HG03571 (cell line): Measurements from ENCODE around the gene ANKS3.

Source experiments
- ATAC-seq: cut with Tn5 transposase; IDR thresholded peaks from one replicate; pipeline ENCODE4 v1.9.1; 2021; ENCODE audit not compliant: unreplicated experiment

Gene ANKS3

DNA sequence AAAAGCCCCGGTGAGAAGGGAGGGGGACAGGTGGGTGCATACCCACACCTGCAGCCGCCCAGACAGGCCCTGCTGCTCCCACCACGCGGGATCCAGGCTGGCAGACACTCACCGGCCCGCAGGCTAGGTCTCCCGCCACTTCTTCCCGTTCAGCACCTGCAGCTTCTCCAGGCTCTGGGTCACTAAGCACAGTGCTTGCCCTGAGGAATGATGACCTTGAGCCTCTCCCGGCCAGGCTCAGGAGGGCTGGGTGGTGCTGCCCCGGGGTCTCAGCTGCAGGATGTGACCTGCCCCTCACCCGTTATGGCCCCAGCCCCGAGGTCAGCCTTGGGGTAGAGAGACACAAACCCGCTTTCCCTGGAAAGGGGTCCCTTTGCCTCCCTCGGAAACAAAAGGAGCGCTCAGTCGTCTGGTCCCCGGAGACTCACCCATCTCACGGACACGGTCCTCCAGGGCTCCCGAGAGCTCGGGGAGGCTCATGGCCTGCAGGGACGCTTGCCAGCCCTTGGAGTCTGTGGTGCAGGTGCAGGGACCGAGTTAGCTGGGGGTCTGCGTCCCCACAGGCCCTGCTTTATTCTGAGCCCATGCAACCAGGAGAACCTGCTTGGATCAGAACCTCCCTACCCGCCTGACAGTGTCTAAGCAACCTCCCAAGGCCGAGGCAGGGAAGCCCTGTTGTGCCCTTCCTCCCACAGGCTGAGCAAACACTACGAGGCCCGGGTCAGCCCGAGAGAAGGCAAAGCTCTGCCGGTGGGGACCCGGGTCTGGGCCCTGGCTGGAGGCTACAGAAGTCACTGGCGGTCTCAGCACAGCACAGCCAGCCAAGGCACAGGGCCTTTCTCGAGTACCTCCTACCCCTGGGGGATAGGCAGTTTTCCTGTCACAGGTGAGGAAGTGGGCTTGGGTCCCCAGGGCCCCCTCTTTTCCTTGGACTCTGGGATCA lies 36.9 kb downstream of the ANKS3 start:
- no peak for ATAC-seq

DNA sequence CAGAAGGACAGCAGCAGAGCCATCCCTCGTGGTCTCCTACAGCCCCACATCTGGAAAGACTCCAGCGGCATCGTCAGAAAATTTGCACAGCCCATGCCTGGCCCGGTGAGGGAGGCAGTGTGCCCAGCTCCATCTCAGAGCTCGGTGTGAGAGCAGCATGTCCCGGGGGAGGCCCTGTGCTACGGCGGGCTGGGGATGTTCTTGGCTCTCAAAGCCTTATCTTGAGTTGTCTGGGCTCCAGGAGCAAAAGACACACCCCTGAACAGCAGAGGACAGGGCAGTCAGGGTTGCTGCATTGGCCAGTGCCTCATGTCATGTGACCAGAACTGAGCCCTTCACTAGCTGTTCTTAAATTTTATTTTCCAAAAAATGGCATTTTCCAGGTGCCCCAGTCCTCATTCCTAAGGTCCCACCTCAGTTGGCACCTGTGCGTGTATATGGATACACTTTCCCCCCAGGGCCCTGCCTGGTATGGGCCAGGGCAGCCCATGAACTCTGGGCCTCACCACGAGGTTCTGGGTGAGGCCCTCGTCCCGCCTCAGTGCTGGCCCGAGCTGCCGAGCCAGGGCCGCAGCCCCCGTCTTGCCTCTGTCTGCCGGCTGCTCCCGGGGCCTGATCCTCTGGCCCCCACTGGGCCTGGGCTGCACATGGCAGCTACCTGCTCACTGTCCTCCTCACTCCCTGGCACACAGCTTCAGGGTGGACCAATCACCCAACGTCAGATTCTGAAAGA lies 37.7 kb downstream of the ANKS3 start:
- ATAC-seq = no peak

GRCh38 chr16:4695473-4696171 lies 38.4 kb downstream of the ANKS3 start:
- ATAC-seq = no peak

DNA sequence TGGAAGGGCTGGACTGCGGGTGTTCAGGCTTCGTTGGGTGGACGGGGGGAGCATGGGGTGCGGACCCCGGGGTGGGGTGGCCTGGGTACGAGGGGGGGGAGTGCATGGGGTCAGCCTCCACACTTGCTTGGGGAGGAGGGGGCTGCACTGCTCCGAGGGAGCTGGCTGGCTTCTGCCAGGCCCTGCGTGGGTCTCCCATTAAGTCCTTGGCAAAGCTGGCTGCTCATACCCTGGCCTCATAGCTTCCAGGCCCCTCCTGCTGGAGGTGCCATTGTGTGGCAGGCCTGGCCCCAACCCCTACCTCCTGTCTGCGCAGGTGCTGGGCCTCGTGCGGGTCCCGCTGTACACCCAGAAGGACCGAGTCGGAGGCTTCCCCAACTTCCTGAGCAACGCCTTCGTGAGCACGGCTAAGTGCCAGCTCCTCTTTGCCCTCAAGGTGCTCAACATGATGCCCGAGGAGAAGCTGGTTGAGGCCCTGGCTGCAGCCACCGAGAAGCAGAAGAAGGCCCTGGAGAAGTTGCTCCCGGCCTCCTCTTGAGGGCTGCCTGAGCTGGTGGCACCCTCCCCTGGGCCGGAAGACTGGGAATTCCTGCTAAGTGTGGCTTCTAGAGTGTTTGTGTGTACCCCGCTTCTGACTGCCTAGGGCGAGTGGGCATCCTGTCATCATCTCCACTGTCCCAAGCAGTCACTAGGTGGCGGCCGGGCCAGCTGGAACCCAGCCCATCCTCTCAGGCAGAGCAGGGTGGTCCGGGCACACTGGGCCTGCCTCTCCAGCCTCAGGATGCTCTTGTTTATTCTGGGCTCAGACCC lies 39.2 kb downstream of the ANKS3 start:
- ATAC-seq = no peak

GRCh38 chr16:4693956-4694641 lies 40.0 kb downstream of the ANKS3 start:
- ATAC-seq = no peak

- peak; percentile 91 for ATAC-seq
These were observed 40.6 kb downstream of the ANKS3 start, which contains the start of gene NUDT16L1 for GRCh38 chr16:4693296-4693955. TSS of gene NUDT16L1 (plus strand) at chr16:4693562. CDS start at chr16:4693727, 165 bp downstream.

DNA sequence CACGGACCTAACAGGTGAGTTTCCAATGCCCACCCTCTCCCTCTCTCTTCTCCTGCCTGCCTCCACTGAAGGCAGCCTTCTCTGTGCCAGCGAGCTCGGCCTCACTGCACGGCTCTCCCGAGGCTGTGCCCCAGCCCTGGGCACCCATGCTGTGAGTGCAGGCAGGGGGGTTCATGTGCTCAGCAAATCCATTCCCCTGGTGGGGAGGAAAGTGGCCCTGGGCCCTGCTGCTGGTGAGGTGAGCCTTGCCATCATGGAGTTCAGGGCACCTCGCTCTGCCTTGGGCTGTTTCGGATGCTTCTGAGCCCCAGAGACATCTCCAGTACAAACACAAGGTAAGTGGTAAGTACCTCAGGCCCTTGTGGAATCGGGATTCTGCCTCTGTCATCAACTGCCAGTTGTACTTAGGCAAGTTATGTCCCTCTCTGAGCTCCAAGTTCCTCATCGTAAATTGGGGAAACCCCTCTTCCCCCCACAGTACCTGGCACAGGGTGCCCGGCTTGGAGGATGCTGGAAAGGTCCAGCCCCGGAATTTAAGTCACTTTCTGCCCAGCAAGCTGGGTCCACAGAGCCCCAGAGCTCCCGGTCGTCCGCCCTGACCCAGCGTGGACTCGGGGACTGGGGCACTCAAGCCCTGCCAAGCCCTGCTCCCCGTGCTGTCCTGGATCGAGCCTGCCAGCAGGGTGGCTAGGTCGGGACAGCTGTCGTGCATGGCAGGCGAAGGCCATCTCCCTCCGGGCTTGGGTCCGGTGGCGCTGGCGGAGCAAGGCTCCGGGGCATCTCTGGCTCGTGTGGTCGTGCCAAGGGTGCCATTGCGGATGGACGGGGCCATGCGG lies 41.4 kb downstream of the ANKS3 start:
- ATAC-seq = peak; percentile 3

- ATAC-seq = no peak
These were observed 42.2 kb downstream of the ANKS3 start for GRCh38 chr16:4691666-4692412.

GRCh38 chr16:4690946-4691665 lies 43.0 kb downstream of the ANKS3 start:
- ATAC-seq = no peak

DNA sequence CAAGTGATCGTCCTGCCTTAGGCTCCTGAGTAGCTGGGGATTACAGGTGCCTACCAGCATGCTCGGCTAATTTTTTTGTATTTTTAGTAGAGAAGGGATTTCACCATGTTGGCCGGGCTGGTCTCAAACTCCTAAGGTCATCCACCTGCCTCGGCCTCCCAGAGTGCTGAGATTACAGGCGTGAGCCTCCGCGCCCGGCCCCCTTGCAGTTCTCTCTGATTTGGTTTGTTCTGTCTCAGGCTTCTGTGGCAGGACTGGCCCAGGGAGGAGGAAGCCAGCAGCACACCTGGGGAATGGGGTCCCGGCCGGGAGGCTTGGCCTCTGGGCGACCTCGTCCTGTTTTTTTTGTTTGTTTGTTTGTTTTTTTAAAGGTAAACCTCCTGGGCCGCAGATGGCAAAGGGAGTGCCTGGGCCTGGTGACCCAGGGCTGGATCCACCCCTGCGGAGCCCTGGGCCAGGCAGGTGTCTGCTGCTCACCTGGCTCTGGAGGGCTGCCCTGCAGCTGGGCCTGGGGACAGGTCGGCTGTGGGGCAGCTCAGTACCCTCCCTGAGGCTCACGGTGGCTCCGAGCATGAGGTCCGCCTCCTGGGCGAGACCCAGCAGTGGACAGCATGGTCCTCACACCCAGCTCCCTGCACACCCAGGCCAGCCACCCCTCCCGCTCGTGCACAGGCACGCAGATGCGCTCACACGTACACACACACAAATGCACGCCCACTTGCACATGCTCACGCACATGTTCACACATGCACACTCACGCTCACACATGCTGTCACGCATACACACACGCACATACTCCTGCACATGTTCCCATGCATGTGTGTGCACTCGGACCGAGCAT lies 44.0 kb downstream of the ANKS3 start:
- no peak for ATAC-seq

DNA sequence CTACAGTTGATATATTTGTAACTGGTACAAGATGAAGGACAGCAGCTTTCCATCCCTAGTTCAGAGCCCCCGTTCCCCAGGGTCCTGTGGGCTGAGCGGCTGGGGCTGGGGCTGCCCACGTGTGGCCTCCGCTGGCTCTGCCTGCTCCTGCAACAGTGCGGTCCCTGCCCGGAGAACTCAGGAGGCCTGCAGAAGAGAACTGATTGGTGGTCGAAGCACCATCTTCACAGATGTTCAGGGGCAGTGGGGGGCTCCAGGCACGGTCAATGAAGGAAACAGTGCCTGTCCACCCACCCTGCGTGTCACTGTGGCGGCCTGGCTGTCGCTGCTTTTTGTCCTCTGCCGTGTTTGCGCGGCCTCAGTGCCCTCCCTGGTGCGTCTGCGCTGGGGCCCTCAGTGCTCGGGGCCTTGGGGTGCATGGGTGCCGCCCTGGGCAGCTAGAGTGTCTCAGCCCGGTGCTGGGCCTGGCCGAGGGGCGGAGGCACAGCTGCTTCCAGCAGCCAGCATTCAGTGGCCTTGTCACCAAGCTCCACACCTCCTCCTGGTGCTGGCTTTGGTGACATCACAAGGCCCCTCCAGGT lies 44.9 kb downstream of the ANKS3 start:
- no peak for ATAC-seq

DNA sequence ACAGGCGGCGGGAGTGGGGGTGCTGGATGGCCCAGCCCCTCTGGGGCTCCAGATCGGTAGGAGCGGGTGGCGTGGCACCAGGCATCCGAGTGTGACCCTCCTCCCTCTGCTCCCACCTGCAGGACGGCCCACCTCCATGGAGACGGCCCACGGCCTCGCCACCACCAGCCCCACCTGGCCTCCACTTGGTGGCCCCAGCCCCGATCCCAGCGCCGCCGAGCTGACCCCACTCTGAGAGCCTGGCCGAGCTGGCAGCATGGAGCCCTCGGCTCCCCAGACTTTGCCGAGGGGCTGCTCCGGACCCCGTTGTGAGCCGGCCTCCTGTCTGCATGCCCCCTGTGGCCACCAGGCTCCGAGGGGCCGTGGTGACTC lies 45.4 kb downstream of the ANKS3 start:
- no peak for ATAC-seq

- no peak for ATAC-seq
These were observed 46.0 kb downstream of the ANKS3 start for GRCh38 chr16:4687946-4688673.

- ATAC-seq = no peak
These were observed 46.7 kb downstream of the ANKS3 start for GRCh38 chr16:4687416-4687815.

DNA sequence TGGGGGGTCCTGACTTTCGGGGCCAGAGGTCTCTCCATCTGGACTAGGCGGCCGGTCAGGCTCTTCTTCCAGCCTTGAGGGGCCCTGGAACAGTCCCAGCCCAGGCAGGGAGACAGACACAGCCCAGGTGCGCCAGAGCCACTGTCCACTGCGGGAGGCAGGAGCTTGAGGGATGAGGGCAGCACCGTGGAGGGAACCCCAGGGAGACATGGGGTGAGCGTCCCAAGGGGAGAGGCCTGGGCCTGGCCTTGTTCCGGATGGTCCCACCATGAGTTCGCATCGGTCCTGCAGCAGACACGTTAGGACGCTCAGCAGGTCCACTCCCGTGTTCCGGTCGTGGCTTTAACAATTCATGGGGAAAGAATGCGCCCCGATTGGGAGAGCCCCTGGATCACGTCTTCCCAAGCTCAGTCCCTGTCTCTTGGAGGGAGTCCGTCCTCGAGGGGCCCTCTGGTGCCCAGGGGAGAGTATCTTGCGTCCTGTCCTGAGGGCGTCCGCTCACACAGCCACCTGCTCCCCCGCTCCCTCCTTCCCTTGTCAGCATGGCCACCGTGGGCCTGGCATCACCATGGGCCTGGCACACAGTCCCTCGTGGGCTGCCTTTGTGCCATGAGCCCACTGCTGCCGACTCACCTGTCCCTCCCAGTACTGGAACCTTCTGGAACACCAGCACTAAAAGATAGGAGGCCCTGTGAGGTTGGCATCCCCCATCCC lies 47.4 kb downstream of the ANKS3 start:
- no peak for ATAC-seq
